GM12872 (cell line): ENCODE data around the gene ZNF485.

ENCODE experiments used
- CTCF ChIP-seq: IDR thresholded peaks from 3 replicates; pipeline ENCODE4 v1.5.1; 2011; ENCODE audit warnings: low read depth, mild to moderate bottlenecking, low read length, moderate library complexity; ENCODE audit not compliant: insufficient read depth

Gene ZNF485

DNA sequence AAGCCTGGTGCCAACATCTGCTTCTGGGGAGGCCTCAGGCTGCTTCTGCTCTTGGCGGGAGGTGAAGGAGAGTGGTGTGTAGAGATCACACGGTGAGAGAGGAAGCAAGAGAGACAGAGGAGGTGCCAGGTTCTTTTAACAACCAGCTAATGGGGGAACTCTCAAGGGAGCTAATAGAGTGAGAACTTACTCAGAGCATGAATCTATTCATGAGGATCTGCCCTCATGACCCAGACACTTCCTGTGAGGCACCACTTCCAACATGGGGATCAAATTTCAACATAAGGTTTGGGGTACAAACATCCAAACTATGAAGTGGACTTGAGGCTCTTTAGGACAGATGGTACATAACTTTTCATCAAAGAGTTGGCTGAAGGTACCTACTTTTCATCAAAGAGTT, 47.5 kb downstream of the ZNF485 start:
- TF ChIP-seq CTCF = no peak

DNA sequence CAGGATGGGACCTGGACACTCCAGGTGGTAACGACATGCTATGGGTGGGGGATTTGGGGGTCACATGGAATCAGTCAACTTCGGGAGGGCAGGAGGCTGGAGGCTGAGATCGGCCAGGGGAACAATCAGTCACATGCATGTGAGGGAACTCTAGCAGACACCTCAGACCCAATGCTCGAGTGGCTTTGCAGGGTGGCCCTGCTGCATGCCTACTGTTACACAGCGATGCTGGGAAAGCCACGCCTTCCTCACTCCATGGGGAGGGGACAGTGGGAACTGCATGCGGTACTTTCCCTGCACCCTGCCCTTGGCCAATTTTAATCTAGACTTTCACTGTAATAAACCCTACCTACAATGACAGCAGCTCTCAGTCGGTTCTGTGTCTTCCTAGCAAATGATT, 49.1 kb downstream of the ZNF485 start:
- no peak for TF ChIP-seq CTCF

DNA sequence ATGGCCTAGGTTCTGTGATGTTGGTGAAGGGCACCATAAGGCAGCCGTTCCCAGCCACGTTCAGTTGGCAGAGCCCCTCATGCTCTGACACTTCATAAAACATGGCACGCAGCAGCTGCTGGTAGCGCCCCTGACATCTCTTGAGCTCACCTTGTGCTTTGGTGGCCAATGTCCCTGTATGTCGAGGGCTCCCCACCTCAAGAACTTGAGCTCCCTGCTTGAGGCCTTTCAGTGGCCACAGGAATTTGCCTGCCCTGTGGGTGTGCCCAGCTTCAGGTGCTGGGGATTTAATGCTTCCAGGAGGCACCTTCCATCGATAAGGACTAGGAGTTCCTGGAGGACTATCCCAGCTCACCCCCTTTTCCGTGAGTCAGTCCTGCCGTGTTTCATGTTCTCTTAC, 52.0 kb downstream of the ZNF485 start:
- TF ChIP-seq CTCF = no peak

GRCh38 chr10:43665054-43665453, 58.8 kb downstream of the ZNF485 start:
- TF ChIP-seq CTCF = no peak

GRCh38 chr10:43666552-43666951, 60.3 kb downstream of the ZNF485 start:
- no peak for TF ChIP-seq CTCF

GRCh38 chr10:43667317-43667731, 61.1 kb downstream of the ZNF485 start:
- no peak for TF ChIP-seq CTCF
